Subcutaneous adipose tissue (tissue), 4 donors: ENCODE measurements around the gene ANKS1B. TPM values are rescaled to one million over a fixed set of nuclear protein-coding genes. Genes with fewer than 3 reads are reported as not detected.

Experiments
- CTCF ChIP-seq: fragments of 450-650 bp; IDR thresholded peaks from one replicate; pipeline ENCODE4 v1.5.1; 2016; ENCODE audit warnings: low read depth, mild to moderate bottlenecking, control low read depth, antibody characterized with exemption, moderate library complexity
- total RNA-seq, 4 donors: library from RNA; depleted of rRNA; stranded (reverse); fragments of >200 nt; gene quantifications; one replicate each; pipeline ENCODE4 v1.1.0, GENCODE V29; 2016

Gene ANKS1B
- total RNA-seq, 4 donors from 2014 or later, result 4.5 to 15.4 (median 10.1) TPM

GRCh38 chr12:99389751-99390150 is 595.0 kb downstream of the ANKS1B start:
- no peak for TF ChIP-seq CTCF

GRCh38 chr12:99388671-99389195 is 596.0 kb downstream of the ANKS1B start:
- no peak for TF ChIP-seq CTCF

- TF ChIP-seq CTCF, result no peak
These were observed 597.1 kb downstream of the ANKS1B start for GRCh38 chr12:99387661-99388060.

- TF ChIP-seq CTCF, result no peak
These were observed 597.8 kb downstream of the ANKS1B start for GRCh38 chr12:99386907-99387306.

GRCh38 chr12:99383258-99383657 is 601.5 kb downstream of the ANKS1B start:
- TF ChIP-seq CTCF, result no peak

- no peak for TF ChIP-seq CTCF
These were observed 602.7 kb downstream of the ANKS1B start for GRCh38 chr12:99381992-99382391.

- TF ChIP-seq CTCF, result no peak
These were observed 604.0 kb downstream of the ANKS1B start for GRCh38 chr12:99380701-99381100.
